HG03439 (cell line): ENCODE results near the gene GLRA1.

Experiments
- ATAC-seq: cut with Tn5 transposase; IDR thresholded peaks from one replicate; pipeline ENCODE4 v1.9.1; 2021; ENCODE audit warnings: mild to moderate bottlenecking, moderate library complexity; ENCODE audit not compliant: unreplicated experiment

The GLRA1 gene

GRCh38 chr5:151924564-151925301 is at the start of gene GLRA1:
TSS of gene GLRA1 (minus strand) at chr5:151924851. CDS start at chr5:151924549, 302 bp downstream.
- ATAC-seq: no peak

GRCh38 chr5:151970885-151971284 is 46.2 kb upstream of the GLRA1 start:
- no peak for ATAC-seq

- no peak for ATAC-seq
Measured at GRCh38 chr5:151967865-151968264, 43.2 kb upstream of the GLRA1 start.

- no peak for ATAC-seq
Measured at GRCh38 chr5:151966046-151966445, 41.4 kb upstream of the GLRA1 start.

GRCh38 chr5:151964471-151964870 is 39.8 kb upstream of the GLRA1 start:
- ATAC-seq: no peak

- no peak for ATAC-seq
Measured at GRCh38 chr5:151961557-151961956, 36.9 kb upstream of the GLRA1 start.

GRCh38 chr5:151958111-151958510 is 33.5 kb upstream of the GLRA1 start:
- ATAC-seq: no peak

GRCh38 chr5:151956725-151957124 is 32.1 kb upstream of the GLRA1 start:
- no peak for ATAC-seq

- ATAC-seq: no peak
Measured at GRCh38 chr5:151954255-151954654, 29.6 kb upstream of the GLRA1 start.

- ATAC-seq: no peak
Measured at GRCh38 chr5:151953833-151954232, 29.2 kb upstream of the GLRA1 start.

GRCh38 chr5:151952238-151952637 is 27.6 kb upstream of the GLRA1 start:
- ATAC-seq: no peak

GRCh38 chr5:151950706-151951105 is 26.1 kb upstream of the GLRA1 start:
- ATAC-seq: no peak

GRCh38 chr5:151949701-151950308 is 25.2 kb upstream of the GLRA1 start:
- no peak for ATAC-seq

GRCh38 chr5:151949113-151949512 is 24.5 kb upstream of the GLRA1 start:
- ATAC-seq: no peak

- peak; percentile 49 for ATAC-seq
Measured at GRCh38 chr5:151947931-151948608, 23.4 kb upstream of the GLRA1 start.

GRCh38 chr5:151937851-151938250 is 13.2 kb upstream of the GLRA1 start:
- no peak for ATAC-seq

GRCh38 chr5:151935135-151935695 is 10.6 kb upstream of the GLRA1 start:
- ATAC-seq: no peak

- no peak for ATAC-seq
Measured at GRCh38 chr5:151931260-151931659, 6.6 kb upstream of the GLRA1 start.

- ATAC-seq: no peak
Measured at GRCh38 chr5:151926188-151926587, 1.5 kb upstream of the GLRA1 start.

- ATAC-seq: no peak
Measured at GRCh38 chr5:151925340-151925739, 689 bp upstream of the GLRA1 start.

GRCh38 chr5:151923866-151924476 is 680 bp downstream of the GLRA1 start:
- ATAC-seq: no peak
